GM18507 (cell line): ENCODE measurements around the gene GGT6.

Experiments used
- DNase-seq: peaks from one replicate; pipeline ENCODE4 v3.0.0; 2011; ENCODE audit warnings: low read depth; ENCODE audit not compliant: insufficient read length; ENCODE audit errors: extremely low spot score
- FAIRE-seq: peaks from 2 replicates; lab custom pipeline; 2011; peaks lifted over from hg19 to GRCh38; lab: Jason Lieb, UNC

The GGT6 gene

DNA sequence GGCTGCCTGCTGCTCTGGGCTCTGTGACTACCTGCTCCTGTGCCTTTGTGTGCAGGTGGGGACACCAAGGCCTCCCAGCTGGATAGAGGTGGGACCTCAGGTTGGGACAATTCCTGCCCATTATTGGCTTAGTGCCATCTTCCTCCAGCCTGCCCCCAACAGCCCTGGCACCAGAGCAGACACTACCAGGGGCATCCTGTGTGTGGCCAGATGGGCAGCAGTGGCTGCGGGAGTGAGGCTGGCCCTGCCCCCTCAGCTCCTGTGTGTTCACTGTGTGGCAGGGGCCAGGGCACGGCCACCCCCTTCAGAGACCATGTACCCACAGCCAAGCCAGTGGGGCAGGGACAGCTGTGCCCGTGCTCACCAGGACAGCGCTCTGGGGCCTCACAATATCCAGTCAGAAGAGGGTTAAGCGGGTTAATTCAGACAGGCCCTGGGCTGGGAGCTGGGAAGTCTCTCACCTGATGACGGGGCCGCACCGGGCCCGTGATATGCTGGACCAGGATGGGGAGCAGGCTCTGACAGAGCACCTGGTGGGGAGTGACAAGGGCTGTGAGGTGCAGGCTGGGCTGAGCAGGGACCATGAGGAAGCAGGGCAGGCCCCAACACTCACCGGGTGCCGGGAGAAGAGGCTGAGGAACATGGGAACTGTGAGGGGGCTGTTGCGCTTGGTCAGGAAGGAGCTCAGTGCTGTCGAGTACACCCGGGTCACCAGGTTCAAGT, 18.2 kb downstream of the GGT6 start:
- no peak for FAIRE-seq
- no peak for DNase-seq

DNA sequence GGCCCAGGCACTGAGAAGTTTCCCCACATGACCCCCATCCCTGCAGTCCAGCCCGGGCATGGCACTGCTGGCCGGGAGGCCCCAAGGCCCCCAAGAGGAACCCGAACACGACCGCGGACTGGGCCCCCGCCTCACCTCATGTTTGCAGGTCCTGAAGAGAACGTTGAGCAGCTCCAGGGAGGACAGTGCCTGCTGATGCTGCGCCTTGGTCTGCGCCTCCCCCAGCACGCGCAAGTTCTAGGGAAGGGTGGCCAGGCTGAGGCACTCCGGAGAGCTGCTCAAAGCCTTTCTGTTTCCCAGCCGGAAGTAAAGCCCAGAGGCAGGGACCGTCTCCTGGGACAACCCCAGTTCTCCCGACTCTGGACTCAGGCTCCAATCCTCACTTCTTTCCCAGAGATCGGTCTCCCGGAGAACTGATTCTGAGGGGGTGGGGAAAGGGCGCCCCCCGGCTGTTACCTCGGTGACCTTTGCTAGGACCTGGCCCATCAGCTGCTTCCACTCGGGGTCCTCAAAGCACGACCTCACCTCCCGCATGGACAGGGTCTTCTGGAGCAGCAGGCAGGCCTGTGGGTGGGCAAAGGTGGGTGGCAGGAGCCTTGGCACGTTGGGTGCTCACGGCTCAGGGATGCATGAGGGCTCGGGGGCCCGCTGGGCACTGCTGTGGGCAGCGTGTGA, 18.9 kb downstream of the GGT6 start:
- FAIRE-seq (no peak), DNase-seq (no peak)

DNA sequence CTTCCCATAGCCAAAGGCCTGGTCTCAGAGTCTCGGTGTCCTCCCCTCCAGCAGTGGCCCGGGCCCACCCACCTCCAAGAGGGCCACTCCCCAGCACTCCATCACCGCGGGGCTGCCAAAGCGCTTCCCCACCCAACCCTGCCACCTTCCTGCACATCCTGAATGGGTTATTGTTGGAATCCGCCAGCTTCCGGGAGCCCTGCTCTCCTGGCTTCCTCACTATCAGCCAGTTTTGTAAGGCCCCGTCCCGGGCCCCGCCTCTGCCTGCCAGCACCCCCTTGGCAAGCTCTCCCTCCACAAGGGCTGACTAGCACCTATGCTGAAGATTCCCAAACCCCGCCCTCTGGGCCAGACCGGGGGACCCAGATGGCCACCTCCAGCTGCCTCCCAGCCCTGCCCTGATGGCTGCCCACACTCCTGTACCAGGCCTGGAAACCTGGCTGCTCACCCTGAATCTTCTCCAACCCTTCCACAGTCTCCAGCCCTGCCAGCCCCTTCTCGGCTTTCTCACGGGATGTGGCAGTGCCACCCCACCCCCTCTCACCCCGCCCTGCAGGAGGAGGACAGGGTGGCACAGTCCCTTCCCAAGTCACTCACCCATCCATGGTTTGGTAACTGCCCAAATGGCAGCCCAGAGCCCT, 19.6 kb downstream of the GGT6 start:
- FAIRE-seq (no peak), DNase-seq (no peak)

DNA sequence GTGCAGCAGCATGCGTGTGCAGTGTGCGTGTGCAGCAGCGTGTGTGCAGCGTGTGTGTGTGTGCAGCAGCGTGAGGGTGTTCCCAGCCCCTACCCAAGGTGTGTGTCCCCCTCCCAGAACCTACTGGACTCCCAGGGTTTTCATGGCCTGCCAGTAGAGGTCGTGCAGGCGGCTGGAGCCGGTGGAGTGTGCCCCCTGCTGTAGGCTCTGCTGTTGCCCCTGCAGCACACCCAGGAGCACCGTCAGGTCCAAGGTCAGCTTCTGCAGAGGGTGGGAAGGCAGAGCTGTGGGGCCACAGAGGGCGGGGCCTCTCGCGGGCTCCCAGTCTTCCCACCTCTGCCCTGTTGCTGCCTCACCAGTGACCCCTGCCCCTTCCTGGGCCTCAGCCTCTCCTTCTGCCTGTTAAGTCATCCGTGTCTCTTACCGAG, 20.1 kb downstream of the GGT6 start:
- no peak for FAIRE-seq
- DNase-seq: no peak

GRCh38 chr17:4539576-4540223, 20.7 kb downstream of the GGT6 start:
- FAIRE-seq (no peak), DNase-seq (no peak)

GRCh38 chr17:4539025-4539424, 21.4 kb downstream of the GGT6 start:
- FAIRE-seq (no peak), DNase-seq (no peak)

GRCh38 chr17:4538236-4539002, 22.0 kb downstream of the GGT6 start:
- DNase-seq (no peak), FAIRE-seq (no peak)

- DNase-seq (no peak), FAIRE-seq (no peak)
Measured at GRCh38 chr17:4537451-4538235, 22.7 kb downstream of the GGT6 start.

DNA sequence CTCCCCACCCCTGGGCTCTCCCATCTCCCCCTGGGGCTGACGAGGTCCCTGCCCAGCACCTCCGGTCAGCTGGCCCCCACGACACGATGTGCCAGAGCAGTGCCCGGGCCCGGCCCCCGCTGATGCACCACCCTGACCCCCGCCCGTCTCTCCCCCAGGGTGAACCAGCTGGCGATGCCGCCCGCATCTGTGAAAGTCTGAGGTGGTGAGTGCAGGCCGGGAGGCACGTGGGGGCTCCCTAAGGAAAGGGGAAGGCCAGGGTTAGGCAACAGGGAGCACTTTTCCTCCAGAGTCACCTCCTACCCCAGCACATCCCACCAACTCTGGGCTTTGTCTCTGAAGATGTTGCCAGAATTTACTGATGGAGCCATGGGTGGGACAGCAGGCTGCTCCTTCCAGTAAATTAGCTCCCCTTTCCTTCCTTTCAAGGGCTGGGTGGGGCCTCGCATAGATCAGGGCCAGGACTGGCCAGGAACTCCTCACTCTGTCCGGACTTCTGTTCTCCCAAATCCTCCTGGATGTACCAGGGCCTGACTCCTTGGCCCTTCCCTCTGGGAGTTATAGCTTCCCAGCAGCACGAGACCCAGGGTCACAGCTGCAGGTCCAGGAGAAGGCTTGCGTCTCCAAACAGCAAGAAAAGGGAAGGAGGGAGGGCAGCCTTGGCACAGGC, 23.5 kb downstream of the GGT6 start:
- FAIRE-seq (no peak), DNase-seq (no peak)

DNA sequence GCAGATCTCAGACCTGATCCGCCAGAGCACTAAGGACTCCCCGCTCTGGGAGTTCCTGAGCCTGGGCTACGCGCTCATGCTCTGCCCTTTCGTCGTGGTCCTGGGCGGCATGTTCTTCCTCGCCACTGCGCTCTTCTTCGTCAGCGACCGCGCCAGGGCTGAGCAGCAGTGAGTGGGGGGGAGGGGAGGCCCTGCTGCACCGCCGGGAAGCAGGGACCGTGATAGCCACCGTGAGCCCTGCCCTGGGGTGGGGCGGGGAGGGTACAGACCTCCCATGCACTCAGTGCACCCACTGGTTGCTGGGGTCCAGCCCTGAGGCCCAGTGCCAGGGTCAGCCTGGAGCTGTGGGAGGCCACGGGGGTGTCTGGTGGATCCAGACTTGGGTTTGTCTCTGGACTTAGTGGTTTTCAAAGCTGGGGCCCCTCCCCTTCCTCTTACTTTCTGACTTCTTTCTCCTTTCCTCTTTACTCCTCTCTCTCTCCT, 24.1 kb downstream of the GGT6 start:
- DNase-seq (no peak), FAIRE-seq (no peak)

- DNase-seq (no peak), FAIRE-seq (no peak)
Measured at GRCh38 chr17:4535667-4536258, 24.6 kb downstream of the GGT6 start.

GRCh38 chr17:4534928-4535666, 25.3 kb downstream of the GGT6 start:
- FAIRE-seq (no peak), DNase-seq (no peak)

- no peak for FAIRE-seq
- DNase-seq: no peak
Measured at GRCh38 chr17:4534515-4534914, 25.9 kb downstream of the GGT6 start.

DNA sequence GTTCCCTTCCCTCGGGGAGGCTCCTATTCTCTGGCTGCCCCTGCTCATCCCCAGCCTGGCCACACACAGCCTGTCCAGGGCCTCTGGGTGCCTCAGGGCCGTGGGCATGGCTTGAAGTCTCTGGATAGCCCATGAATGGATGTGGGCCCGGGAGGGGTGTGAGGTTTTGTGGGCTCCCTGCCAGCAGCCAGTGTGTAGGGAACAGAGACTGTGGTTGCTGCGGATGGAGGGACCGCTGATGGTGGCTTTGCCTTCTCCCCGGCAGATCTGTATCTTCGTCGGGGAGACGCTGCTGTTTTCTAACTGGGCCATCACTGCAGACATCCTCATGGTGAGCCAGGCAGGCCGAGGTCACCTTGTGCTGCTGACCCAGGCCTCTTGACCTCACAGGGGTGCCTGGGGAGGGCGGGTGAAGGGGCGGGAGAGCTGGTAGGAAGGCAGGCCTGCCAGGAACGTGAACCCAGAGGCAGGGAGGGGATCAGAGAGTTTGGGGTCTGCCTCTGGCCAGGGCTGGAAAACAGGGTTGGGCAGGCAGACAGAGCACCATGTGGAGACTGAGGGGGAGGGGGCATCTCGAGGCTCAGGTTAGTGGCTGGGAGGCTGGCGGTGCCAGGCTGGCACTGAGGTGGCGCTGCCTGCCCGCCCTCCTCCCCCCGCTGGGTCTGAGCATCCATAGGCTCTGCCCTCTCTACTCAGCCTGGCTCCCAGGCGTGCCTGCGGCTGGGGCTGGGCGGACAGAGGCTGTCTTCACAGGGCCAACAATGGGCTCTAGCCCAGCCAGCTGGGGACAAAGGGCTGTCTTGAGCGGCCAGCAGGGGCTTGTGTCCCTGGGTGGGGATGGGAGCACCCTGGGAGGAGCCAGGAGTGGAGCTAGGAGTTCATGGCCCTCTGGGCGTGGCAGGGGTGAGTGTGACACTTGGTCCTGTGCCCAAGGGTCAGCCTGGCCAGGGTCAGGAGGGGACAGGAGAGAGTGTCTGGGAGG, 26.6 kb downstream of the GGT6 start:
- DNase-seq (no peak), FAIRE-seq (no peak)

DNA sequence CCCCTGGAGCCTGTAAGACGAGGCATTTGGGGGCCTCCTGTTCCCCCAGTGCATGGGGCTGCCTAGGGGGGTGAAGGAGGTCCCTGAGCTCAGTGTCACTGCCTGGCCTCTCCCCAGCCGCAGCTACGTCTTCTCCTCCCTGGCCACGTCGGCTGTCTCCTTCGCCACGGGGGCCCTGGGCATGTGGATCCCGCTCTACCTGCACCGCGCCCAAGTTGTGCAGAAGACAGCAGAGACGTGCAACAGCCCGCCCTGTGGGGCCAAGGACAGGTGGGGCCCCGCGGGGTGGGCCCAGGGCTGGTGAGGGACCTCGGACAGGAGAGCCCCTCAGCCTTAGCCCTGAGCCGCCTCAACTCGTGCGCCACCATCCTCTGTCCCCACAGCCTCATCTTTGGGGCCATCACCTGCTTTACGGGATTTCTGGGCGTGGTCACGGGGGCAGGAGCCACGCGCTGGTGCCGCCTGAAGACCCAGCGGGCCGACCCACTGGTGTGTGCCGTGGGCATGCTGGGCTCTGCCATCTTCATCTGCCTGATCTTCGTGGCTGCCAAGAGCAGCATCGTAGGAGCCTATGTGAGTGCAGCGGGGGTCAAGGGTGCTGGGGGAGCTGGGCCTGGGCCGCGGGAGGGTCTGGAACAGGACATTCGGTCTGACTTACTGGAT, 27.4 kb downstream of the GGT6 start:
- DNase-seq (no peak), FAIRE-seq (no peak)
